ENCODE measurements around the gene ETFA.

GRCh38 chr15:76229266-76229665, 82.0 kb downstream of the ETFA start:
- TF ChIP-seq EP300 (IDR thresholded peaks at IDR 0.05; ENCODE audit: borderline replicate concordance) (no peak), REST (IDR thresholded peaks at IDR 0.05; ENCODE audit: low read depth) (no peak), FOXM1 (IDR thresholded peaks at IDR 0.05; ENCODE audit: borderline replicate concordance, low read depth) (no peak), MAX (IDR thresholded peaks at IDR 0.05) (no peak), YY1 (IDR thresholded peaks at IDR 0.05; ENCODE audit: low read depth) (no peak), EGR1 (IDR thresholded peaks at IDR 0.05) (no peak), TEAD4 (IDR thresholded peaks at IDR 0.05) (no peak), RAD21 (IDR thresholded peaks at IDR 0.05; ENCODE audit: low read depth) (no peak)
